HG03095 (cell line): ENCODE measurements around the gene DNAJA3.

Experiments used
- ATAC-seq: cut with Tn5 transposase; IDR thresholded peaks from one replicate; pipeline ENCODE4 v1.9.1; 2021; ENCODE audit warnings: moderate library complexity; ENCODE audit not compliant: unreplicated experiment

DNAJA3 gene

DNA sequence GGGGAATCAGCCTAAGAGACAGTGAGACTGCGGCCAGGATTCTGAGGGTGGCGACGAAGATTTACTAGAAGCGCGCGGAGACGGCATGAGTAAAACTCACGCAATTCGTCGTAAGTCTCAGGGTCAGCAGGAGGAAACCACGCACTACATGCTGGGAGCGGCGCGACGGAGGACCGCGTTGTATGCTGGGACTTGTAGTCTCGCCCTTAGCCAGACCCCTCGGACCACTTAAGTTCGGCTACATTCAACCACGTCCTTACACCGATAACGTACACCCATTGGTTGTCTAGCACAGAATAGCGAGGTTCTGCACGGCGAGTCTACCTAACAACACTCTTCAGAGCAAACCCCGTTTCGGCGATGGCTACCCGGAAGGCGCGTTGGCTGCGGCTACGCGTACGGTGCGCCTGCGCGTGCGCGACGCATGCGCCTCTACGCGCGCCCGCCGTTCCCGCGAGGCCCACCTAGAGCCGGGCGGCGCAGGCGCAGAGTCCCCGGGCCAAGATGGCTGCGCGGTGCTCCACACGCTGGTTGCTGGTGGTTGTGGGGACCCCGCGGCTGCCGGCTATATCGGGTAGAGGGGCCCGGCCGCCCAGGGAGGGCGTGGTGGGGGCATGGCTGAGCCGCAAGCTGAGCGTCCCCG lies at the start of gene DNAJA3:
Gene DNAJA3, plus strand, starts transcription at position 491 of the 643 bp plus-strand sequence. Its CDS starts 14 bp downstream, at position 505.
- ATAC-seq = peak; percentile 83

- no peak for ATAC-seq
Observed at GRCh38 chr16:4376126-4376892, 49.4 kb upstream of the DNAJA3 start.

- ATAC-seq = no peak
Observed at GRCh38 chr16:4376893-4377572, 48.6 kb upstream of the DNAJA3 start.

- no peak for ATAC-seq
Observed at GRCh38 chr16:4377573-4378154, 48.0 kb upstream of the DNAJA3 start.

DNA sequence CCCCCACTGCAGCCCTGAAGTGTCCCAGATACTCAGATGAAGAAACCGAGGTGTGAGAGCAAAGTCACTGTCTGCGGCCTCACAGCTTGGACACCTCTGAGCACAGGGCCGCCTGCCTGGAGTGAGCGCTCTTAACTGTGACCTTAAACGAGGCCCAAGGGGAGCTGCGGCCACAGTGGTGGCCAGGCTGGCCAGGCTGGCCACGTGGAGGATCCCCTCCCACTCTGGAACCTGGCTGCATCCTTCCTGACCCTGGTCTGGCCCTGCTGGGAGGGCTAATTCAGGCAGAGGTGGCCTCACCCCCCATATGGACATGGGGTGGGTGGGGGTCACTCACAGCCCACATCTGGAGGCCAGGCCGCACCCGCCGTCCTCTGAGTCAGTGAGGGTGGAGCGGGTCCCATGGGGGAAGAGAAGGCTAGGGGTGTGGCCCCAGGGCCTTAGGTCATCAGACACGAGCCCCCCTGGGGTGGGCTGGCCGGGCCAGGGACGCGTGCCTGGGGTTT lies 47.5 kb upstream of the DNAJA3 start:
- no peak for ATAC-seq

DNA sequence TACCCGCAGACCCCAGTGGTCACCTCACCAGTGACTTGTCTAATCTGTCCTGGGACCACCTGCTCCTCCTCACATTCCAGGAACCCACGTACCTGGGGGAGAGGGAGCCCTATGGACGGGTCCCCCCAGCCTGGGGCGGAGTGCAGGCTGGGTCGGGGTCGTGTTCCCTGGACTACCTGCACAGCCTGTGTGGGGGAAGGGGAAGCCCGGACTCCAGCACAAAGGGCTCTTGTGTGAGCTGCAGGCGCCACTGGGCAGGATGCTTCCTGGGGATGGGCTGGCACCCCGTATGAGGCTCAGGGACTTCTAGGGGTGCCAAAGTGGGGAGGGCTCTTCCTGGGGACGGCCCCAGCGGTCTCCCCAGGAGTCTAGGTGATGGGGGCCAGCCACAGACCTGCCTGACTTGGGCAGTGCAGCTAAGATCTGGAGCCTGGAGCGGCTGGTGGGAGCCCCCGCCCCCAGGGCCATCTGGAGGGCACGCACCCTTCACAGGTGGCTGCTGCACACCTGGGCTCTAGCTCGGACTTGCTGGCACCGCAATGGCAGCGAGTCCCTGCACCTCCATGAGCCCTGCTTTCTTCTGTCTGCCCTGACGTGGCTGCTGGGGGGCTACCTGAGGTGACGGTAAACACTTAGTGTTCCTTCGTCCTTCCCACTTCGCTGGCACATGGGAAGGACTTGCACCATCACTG lies 46.5 kb upstream of the DNAJA3 start:
- no peak for ATAC-seq

- ATAC-seq = no peak
Observed at GRCh38 chr16:4380119-4381063, 45.3 kb upstream of the DNAJA3 start.

GRCh38 chr16:4381072-4381934 lies 44.4 kb upstream of the DNAJA3 start:
- ATAC-seq = no peak

GRCh38 chr16:4381935-4382794 lies 43.5 kb upstream of the DNAJA3 start:
- ATAC-seq = no peak

DNA sequence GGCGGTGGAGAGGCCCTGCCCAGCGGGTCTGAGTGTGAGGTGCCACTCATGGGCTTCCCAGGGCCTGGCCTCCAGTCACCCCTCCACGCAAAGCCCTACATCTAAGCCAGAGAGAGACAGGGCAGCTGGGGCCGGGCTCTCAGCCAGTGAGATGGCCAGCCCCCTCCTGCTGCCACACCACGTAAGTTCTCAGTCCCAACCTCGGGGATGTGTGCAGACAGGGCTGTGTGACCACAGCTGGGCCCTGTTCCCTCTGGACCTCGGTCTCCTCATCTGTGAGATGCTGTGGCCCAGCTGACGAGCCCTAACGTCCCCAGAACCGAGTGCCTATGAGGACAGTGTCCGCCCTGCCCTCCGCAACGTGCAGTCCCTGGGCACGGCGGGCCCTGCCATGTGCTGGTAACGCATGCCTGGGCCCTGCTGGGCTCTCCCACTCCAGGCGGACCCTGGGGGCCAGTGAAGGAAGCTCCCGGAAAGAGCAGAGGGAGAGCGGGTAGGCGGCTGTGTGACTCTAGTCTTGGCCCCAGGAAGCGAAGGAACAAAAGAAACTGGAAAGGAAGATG lies 42.8 kb upstream of the DNAJA3 start:
- no peak for ATAC-seq

DNA sequence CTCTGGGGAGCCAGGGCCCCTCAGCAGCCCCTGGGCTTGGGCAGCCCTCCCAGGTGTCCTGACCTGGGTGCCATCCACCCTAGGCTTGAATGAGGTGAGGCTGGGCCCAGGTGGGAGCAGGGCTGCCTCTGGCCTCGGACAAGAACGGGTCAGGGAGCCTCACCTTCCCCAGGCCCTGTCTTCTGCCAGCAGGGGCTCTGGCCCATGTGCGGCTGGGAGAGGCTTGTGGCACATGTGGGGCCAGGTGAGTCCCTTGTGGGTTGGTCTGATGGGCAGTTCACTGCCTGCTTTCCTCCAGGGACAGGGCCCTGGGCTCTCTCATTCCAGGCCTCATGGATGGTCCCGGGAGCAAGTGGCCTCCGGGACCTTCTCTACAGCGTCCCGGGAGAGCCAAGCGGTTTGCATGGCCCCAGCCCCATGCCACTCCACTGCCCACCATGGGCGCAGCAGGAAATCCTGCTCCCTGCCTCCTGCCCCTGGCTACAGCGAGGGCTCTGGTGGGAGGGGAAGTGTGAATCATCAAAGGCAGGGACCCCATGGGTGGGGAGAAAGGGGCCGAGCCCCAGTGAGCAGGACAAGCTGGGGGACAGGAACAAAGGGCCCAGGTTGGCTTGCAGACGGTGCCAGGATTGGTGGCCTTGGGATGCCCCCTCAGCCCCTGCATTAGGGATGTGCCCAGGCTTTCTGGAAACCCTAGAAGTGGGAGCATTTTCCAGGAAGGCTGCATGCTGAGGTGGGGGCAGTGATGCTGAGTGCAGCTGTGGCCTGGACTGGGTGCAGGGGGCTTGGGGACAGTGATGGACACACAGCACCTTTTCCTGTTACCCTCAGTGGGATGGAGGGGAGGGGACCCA lies 41.9 kb upstream of the DNAJA3 start:
- ATAC-seq = no peak

- no peak for ATAC-seq
Observed at GRCh38 chr16:4384509-4384942, 41.1 kb upstream of the DNAJA3 start.

- ATAC-seq = no peak
Observed at GRCh38 chr16:4385066-4385788, 40.4 kb upstream of the DNAJA3 start.

DNA sequence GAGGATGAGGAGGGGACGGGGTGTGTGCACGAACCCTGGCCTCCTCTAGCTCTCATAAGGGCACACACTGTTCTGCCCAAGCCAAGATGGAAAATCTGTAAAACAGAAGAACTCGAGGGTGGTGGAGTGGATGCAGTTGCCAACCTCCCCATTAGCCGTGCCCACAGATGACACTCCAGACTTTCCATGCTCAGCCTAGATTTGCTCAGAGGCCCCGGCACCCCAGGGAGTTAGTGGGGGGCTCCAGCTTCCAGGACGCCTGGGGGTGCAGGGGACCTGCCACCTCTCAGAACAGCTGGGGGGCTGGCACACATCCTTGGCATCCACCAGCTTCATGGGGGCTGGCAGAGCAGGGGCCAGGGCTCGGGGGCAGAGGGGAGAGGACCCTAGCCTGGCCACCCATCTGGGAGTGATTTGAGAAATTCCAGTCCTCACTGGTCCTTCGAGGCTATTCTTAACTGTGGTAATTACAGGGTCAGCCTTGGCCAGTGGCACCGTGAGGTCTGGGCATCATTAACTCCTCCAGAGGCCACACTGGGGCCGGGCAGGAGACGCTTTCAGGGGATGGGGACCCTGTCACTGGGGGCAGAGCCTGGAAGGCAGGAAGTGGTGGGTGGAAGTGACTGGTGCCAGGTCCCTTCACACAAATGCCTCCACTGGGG lies 39.7 kb upstream of the DNAJA3 start:
- no peak for ATAC-seq

DNA sequence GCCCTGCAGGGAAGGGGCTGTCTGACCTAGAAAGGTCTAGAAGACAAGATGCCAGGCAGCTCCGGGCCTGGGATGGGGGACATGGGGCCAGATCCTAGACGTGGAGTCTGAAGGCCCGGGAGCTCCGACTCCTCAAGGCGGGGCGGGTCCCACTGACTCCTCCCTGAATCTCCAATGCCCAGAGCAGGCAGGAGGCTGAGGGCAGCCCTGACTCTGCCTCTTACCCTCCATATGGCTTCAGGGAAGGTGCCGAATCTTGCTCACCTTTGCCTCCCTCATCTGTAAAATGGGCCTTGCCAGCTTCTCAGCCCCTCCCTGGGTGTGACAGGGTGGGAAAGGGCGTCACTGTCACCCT lies 39.2 kb upstream of the DNAJA3 start:
- ATAC-seq = no peak
